C4-2B (cell line): ENCODE data around the gene MSN.

Experiments
- ZFX ChIP-seq: fragments of 450-650 bp; IDR thresholded peaks from 2 replicates; pipeline ENCODE4 v1.6.1; 2017
- TF ChIP-seq, protein P1 (sequence below): fragments of 450-650 bp; conservative IDR thresholded peaks from 2 replicates; pipeline ENCODE4 v1.5.1; 2017; ENCODE audit warnings: mild to moderate bottlenecking

DNA sequence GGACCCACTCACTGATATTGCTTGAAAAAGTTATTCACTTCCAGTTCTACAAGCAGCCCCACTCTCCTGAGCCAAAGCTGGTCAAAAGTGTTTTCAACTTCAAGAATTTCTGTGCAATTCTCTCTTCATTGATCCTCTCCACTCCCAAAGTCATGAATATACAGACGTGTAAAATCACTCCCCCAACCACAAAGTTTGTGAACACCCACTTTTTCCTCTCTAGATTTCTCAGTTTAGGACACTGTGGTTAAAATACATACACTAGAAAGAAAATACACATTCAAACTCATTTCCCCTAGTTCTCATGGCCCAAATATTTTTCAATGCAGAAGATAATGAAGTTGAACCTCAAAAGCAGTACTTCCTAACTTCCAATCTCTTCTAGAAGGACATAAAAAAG, 116.3 kb downstream of the MSN start:
- no peak for TF ChIP-seq ZFX
- TF ChIP-seq, protein P1, sequence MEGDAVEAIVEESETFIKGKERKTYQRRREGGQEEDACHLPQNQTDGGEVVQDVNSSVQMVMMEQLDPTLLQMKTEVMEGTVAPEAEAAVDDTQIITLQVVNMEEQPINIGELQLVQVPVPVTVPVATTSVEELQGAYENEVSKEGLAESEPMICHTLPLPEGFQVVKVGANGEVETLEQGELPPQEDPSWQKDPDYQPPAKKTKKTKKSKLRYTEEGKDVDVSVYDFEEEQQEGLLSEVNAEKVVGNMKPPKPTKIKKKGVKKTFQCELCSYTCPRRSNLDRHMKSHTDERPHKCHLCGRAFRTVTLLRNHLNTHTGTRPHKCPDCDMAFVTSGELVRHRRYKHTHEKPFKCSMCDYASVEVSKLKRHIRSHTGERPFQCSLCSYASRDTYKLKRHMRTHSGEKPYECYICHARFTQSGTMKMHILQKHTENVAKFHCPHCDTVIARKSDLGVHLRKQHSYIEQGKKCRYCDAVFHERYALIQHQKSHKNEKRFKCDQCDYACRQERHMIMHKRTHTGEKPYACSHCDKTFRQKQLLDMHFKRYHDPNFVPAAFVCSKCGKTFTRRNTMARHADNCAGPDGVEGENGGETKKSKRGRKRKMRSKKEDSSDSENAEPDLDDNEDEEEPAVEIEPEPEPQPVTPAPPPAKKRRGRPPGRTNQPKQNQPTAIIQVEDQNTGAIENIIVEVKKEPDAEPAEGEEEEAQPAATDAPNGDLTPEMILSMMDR = no peak
